A673 (cell line): ENCODE results near the gene CLNS1A.

ENCODE experiments used
- EZH2 ChIP-seq: fragments of 200-600 bp; sonication (generic); IDR thresholded peaks from 2 replicates; pipeline ENCODE4 v1.6.1; 2017; ENCODE audit warnings: borderline replicate concordance, low read depth, mild to moderate bottlenecking, mixed read lengths, antibody characterized with exemption, low read length; ENCODE audit not compliant: poor library complexity, severe bottlenecking
- TF ChIP-seq, protein P1 (sequence below): fragments of 300-800, 200-600 bp; sonication (generic); conservative IDR thresholded peaks from 2 replicates; pipeline ENCODE4 v1.5.1; 2017; ENCODE audit warnings: low read depth, mild to moderate bottlenecking, antibody characterized with exemption, low read length, moderate library complexity, mixed read lengths

DNA sequence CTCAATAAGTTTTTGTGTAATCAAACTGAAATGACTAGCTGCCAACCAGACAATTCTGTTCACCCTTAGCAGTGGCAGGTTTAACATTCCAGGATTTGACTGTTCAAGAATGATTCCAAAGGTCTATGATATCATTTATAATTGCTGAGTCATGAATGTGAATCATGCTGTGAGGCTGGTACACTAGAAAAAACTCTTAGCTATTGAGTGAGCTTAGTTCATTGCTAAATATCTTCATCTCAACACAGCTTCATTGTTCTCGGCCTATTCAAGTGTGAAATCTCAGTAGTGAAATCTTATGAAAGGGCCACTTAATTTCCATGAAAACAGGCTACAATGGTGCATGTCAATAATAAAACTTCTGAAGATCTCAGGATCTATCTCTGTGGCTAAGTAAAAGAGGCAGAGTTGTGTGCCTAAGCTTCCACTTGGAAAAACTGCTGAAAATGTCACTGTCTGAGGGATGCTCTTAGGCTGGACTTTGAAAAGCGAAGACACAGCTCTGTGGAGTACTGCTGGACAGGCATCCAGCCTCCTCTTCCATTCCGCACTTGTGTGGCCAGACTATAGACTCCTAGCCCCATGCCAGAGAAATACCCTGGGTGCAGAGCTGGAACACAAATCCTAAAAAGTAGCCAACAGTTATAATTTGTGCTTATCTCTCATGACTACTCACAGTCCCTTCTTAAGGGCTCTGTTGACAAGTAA lies 35.1 kb downstream of the CLNS1A start:
- TF ChIP-seq, protein P1, sequence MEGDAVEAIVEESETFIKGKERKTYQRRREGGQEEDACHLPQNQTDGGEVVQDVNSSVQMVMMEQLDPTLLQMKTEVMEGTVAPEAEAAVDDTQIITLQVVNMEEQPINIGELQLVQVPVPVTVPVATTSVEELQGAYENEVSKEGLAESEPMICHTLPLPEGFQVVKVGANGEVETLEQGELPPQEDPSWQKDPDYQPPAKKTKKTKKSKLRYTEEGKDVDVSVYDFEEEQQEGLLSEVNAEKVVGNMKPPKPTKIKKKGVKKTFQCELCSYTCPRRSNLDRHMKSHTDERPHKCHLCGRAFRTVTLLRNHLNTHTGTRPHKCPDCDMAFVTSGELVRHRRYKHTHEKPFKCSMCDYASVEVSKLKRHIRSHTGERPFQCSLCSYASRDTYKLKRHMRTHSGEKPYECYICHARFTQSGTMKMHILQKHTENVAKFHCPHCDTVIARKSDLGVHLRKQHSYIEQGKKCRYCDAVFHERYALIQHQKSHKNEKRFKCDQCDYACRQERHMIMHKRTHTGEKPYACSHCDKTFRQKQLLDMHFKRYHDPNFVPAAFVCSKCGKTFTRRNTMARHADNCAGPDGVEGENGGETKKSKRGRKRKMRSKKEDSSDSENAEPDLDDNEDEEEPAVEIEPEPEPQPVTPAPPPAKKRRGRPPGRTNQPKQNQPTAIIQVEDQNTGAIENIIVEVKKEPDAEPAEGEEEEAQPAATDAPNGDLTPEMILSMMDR: no peak
- TF ChIP-seq EZH2: no peak
